Panc1 (cell line): ENCODE data around the gene DHRS12. TPM values are rescaled to one million over a fixed set of nuclear protein-coding genes. Genes with fewer than 3 reads are reported as not detected.

ENCODE experiments used
- ATAC-seq: fragments of 200-7000 bp; cut with Tn5 transposase; 2 replicates; pipeline ENCODE4 v1.9.1; 2020; ENCODE audit warnings: mild to moderate bottlenecking, moderate library complexity
- BruUV-seq: library from RNA; stranded (reverse); fragments of 400-500 nt; replicated peaks from 2 replicates; lab custom pipeline; 2021; lab: Mats Ljungman, UMichigan
- CTCF ChIA-PET: fragments of 300-600 bp; sonication (Branson Sonifier 250); formaldehyde crosslinking; loops from one replicate; lab custom pipeline; 2022; ENCODE audit warnings: antibody characterized with exemption; lab: Charles Lee
- POLR2A ChIA-PET: fragments of 300-600 bp; sonication (Branson Sonifier 250); formaldehyde crosslinking; loops from one replicate; lab custom pipeline; 2022; ENCODE audit warnings: antibody characterized with exemption; lab: Charles Lee
- DNase-seq: peaks from one replicate; pipeline ENCODE4 v3.0.0-alpha.2; 2010; ENCODE audit warnings: low read depth, low spot score
- H3K27ac ChIP-seq: 2 replicates; pipeline ENCODE4 v1.5.1; 2011; ENCODE audit warnings: mild to moderate bottlenecking, low read length, inconsistent platforms
- H3K27me3 ChIP-seq: fragments of 200-500 bp; sonication (Bioruptor generic); 2 replicates; pipeline ENCODE4 v1.6.0; 2014; ENCODE audit warnings: low read length, inconsistent platforms; ENCODE audit not compliant: control insufficient read depth, insufficient read depth
- H3K36me3 ChIP-seq: fragments of 200-500 bp; sonication (Bioruptor generic); 2 replicates; pipeline ENCODE4 v1.5.1; 2014; ENCODE audit warnings: inconsistent platforms, mild to moderate bottlenecking, low read length, moderate library complexity; ENCODE audit not compliant: control insufficient read depth, insufficient read depth
- H3K4me1 ChIP-seq: 2 replicates; pipeline ENCODE4 v1.5.1; 2011; ENCODE audit warnings: inconsistent platforms, mild to moderate bottlenecking, low read length, moderate library complexity; ENCODE audit not compliant: control insufficient read depth, insufficient read depth
- H3K4me3 ChIP-seq, 2 experiments: 2 replicates each; pipeline ENCODE4 v1.5.1; 2011 to 2012; ENCODE audit warnings: low read depth in 2 of 2, low read length in 2 of 2, mild to moderate bottlenecking in 2 of 2, inconsistent platforms in 1 of 2, moderate library complexity in 1 of 2
- H3K9me3 ChIP-seq: fragments of 200-500 bp; sonication (Bioruptor generic); 2 replicates; pipeline ENCODE4 v1.5.1; 2014; ENCODE audit warnings: low read depth, mild to moderate bottlenecking, inconsistent platforms, low read length, moderate library complexity; ENCODE audit not compliant: control insufficient read depth, insufficient read depth
- POLR2AphosphoS5 ChIP-seq: IDR thresholded peaks from 2 replicates; pipeline ENCODE4 v1.6.1; 2012; ENCODE audit warnings: mild to moderate bottlenecking, low read depth, low read length, moderate library complexity
- REST ChIP-seq, 2 experiments: IDR thresholded peaks; 2 replicates each; pipeline ENCODE4 v1.6.1; 2011 to 2012; ENCODE audit warnings: low read depth in 2 of 2, control low read depth in 1 of 2, low read length in 1 of 2, mild to moderate bottlenecking in 1 of 2, moderate library complexity in 1 of 2; ENCODE audit not compliant: insufficient read depth in 1 of 2
- SIN3A ChIP-seq: IDR thresholded peaks from 2 replicates; pipeline ENCODE4 v1.6.1; 2012; ENCODE audit warnings: low read depth, mild to moderate bottlenecking, low read length, moderate library complexity, borderline replicate concordance; ENCODE audit not compliant: insufficient read depth
- TCF7L2 ChIP-seq: IDR thresholded peaks from 2 replicates; pipeline ENCODE4 v1.6.1; 2011; ENCODE audit warnings: mild to moderate bottlenecking, low read depth, low read length, inconsistent platforms
- in situ Hi-C: cut with HindIII; loops from 2 replicates; pipeline ENCODE4 v1.10.0; 2016; ENCODE audit warnings: low sequenced_read_pairs, low pct_unique_long_range_greater_than_20kb
- intact Hi-C: fragments of 100-400 bp; cut with micrococcal nuclease; formaldehyde crosslinking; loops from one replicate; pipeline ENCODE4 v1.10.0; 2022; ENCODE audit not compliant: unreplicated experiment
- total RNA-seq: library from RNA; stranded (reverse); gene quantifications from one replicate; pipeline ENCODE4 v1.2.1, GENCODE V29; 2021; ENCODE audit not compliant: unreplicated experiment
- TF ChIP-seq, protein P1 (sequence below): fragments of 450-650 bp; IDR thresholded peaks from 2 replicates; pipeline ENCODE4 v1.5.1; 2017; ENCODE audit warnings: mild to moderate bottlenecking

Gene DHRS12
- total RNA-seq, 1 experiment from 2014 or later = 10.7 TPM

- Histone ChIP-seq H3K27ac (no peak overlapping the region), H3K9me3 (no peaks in the 10 kb centered on the region), H3K4me3 (no peak overlapping the region), H3K4me1 (peaks cover 12% of the 10 kb centered on the region), H3K27me3 (no peaks in the 10 kb centered on the region), H3K36me3 (no peaks in the 10 kb centered on the region)
- DNase-seq (no peak), ATAC-seq (peak; percentile 85)
- in situ Hi-C loops (no loop called here), intact Hi-C loops (loop anchor here (5.0 kb wide), 1 partner anchor 351 kb away; no protein-coding TSS in a partner anchor)
- CTCF ChIA-PET = interaction anchor here (0.6 to 1.6 kb wide), 5 partner anchors 126 to 675 kb away, joined by 3 to 7 read pairs (median 5); no protein-coding TSS in a partner anchor
- TF ChIP-seq SIN3A (no peak), TCF7L2 (no peak), POLR2AphosphoS5 (no peak), REST (IDR thresholded peaks at IDR 0.05; ENCODE audit: insufficient read depth in 1 of 2, low read depth in 2 of 2, low read length in 1 of 2) (no peak)
- TF ChIP-seq, protein P1, sequence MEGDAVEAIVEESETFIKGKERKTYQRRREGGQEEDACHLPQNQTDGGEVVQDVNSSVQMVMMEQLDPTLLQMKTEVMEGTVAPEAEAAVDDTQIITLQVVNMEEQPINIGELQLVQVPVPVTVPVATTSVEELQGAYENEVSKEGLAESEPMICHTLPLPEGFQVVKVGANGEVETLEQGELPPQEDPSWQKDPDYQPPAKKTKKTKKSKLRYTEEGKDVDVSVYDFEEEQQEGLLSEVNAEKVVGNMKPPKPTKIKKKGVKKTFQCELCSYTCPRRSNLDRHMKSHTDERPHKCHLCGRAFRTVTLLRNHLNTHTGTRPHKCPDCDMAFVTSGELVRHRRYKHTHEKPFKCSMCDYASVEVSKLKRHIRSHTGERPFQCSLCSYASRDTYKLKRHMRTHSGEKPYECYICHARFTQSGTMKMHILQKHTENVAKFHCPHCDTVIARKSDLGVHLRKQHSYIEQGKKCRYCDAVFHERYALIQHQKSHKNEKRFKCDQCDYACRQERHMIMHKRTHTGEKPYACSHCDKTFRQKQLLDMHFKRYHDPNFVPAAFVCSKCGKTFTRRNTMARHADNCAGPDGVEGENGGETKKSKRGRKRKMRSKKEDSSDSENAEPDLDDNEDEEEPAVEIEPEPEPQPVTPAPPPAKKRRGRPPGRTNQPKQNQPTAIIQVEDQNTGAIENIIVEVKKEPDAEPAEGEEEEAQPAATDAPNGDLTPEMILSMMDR = peak; percentile 71
- POLR2A ChIA-PET = interaction anchor here (0.8 kb wide), 1 partner anchor 345 kb away, joined by 3 read pairs; the partner anchor contains the start of gene INTS6
- BruUV-seq = no TSS peak
Measured at GRCh38 chr13:51797664-51798488, 6.1 kb downstream of the DHRS12 start.

GRCh38 chr13:51796546-51796945, 7.4 kb downstream of the DHRS12 start:
- Histone ChIP-seq H3K27ac (no peak overlapping the region), H3K4me1 (no peaks in the 10 kb centered on the region; the same call in none of the 2 replicates), H3K9me3 (no peaks in the 10 kb centered on the region), H3K36me3 (no peaks in the 10 kb centered on the region), H3K27me3 (no peaks in the 10 kb centered on the region), H3K4me3 (no peak overlapping the region)
- DNase-seq (no peak), ATAC-seq (no peak)
- in situ Hi-C loops = no loop called here
- intact Hi-C loops = loop anchor here (5.0 kb wide), 1 partner anchor 349 kb away; no protein-coding TSS in a partner anchor
- ChIA-PET CTCF (no interaction called here), POLR2A (no interaction called here)
- TF ChIP-seq REST (IDR thresholded peaks at IDR 0.05; ENCODE audit: insufficient read depth in 1 of 2, low read depth in 2 of 2, low read length in 1 of 2) = no peak
- TF ChIP-seq POLR2AphosphoS5 = no peak
- no TSS peak for BruUV-seq
